Measurements from ENCODE around the gene ZRANB3.
"Not testable (repeated sequence)": the region's sequence is repeated elsewhere in the genome, so short reads cannot be mapped to it uniquely, and the experiment has no call there.

ZRANB3 gene

DNA sequence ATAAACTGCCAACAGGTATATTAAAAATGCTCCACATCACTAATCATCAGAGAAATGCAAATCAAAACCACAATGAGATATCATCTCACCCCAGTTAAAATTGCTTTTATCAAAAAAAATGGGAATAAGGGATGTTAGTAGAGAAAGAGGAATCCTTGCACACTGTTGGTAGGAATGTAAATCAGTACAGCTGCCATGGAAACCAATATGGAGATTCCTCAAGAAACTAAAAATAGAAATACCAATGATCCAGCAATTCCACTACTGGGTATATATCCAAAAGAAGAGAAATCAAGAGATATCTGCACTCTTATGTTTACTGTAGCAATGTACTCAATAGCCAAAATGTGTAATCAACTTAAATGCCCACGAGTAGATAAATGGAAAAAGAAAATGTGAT, 40.6 kb downstream of the ZRANB3 start:
- peaks cover 6% of the 10 kb centered on the region for H3K9me3 ChIP-seq (ENCODE audit: control insufficient read depth, low read length)
- H3K4me3 ChIP-seq (ENCODE audit: extremely low read depth, insufficient read depth, low read length, poor library complexity, severe bottlenecking): no peak overlapping the region
- peaks cover 7% of the 10 kb centered on the region for H3K36me3 ChIP-seq (ENCODE audit: control insufficient read depth, insufficient read depth, low read length)
- WGBS, 2 experiments (ENCODE audit: insufficient coverage in 2 of 2): no CpG with 5 or more reads among the region's 1 CpG
- no peak overlapping the region for H3K27ac ChIP-seq (ENCODE audit: low read depth, low read length, severe bottlenecking)
- H3K4me1 ChIP-seq (ENCODE audit: control insufficient read depth, insufficient read depth, low read length, poor library complexity, severe bottlenecking): no peaks in the 10 kb centered on the region

- Histone ChIP-seq H3K9me3 (ENCODE audit: control insufficient read depth, low read length) (peaks cover 6% of the 10 kb centered on the region), H3K36me3 (ENCODE audit: control insufficient read depth, insufficient read depth, low read length) (peaks cover 7% of the 10 kb centered on the region), H3K4me3 (ENCODE audit: extremely low read depth, insufficient read depth, low read length, poor library complexity, severe bottlenecking) (no peak overlapping the region), H3K27ac (ENCODE audit: low read depth, low read length, severe bottlenecking) (no peak overlapping the region), H3K4me1 (ENCODE audit: control insufficient read depth, insufficient read depth, low read length, poor library complexity, severe bottlenecking) (no peaks in the 10 kb centered on the region)
- 91% methylated on average over 4 of the region's 4 CpGs; no CpG with 5 or more reads in 1 of the 2 experiments for WGBS, 2 experiments (ENCODE audit: insufficient coverage in 2 of 2)
Measured at GRCh38 chr2:135485441-135485840, 45.6 kb downstream of the ZRANB3 start.

DNA sequence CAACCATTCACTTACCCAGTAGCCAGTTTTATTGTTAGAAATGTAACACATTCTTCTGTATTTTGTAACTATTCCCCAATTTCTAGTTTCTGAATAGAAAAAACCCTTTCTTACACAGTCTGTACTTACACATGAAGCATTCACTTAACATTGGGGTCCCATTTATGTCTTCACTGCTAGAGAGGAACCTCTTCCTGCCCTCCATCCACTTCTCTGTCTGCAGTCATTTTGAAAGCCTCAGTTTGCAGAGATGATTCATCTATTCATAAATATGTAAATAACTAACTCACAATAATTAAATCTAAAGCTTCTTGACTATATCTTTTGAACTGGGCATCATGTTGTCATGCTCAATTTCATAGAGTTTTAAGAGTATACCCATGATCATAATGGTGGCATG, 55.9 kb downstream of the ZRANB3 start:
- H3K4me1 ChIP-seq (ENCODE audit: control insufficient read depth, insufficient read depth, low read length, poor library complexity, severe bottlenecking): no peaks in the 10 kb centered on the region
- H3K4me3 ChIP-seq (ENCODE audit: extremely low read depth, insufficient read depth, low read length, poor library complexity, severe bottlenecking): no peak overlapping the region
- no peaks in the 10 kb centered on the region for H3K36me3 ChIP-seq (ENCODE audit: control insufficient read depth, insufficient read depth, low read length)
- H3K9me3 ChIP-seq (ENCODE audit: control insufficient read depth, low read length): no peaks in the 10 kb centered on the region
- H3K27ac ChIP-seq (ENCODE audit: low read depth, low read length, severe bottlenecking): no peak overlapping the region

DNA sequence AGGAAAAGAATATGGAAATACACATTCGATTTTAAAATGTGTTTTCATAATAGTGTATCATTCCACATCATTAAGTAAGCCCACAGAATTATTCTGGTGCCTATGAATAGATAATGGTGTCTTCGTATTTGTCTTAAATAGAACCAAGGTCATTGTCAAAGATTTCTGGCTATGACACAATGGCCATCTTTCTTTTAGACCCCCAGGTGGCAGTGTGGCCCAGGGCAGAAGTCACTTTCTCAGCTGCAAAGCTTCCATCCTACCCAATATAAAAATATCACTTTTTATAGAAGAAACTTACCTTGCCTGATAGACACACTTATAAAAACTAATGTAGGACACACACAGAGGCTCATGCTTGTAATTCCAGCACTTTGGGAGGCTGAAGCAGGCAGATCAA, 57.5 kb downstream of the ZRANB3 start:
- Histone ChIP-seq H3K27ac (ENCODE audit: low read depth, low read length, severe bottlenecking) (no peak overlapping the region), H3K36me3 (ENCODE audit: control insufficient read depth, insufficient read depth, low read length) (no peaks in the 10 kb centered on the region), H3K4me1 (ENCODE audit: control insufficient read depth, insufficient read depth, low read length, poor library complexity, severe bottlenecking) (no peaks in the 10 kb centered on the region), H3K4me3 (ENCODE audit: extremely low read depth, insufficient read depth, low read length, poor library complexity, severe bottlenecking) (no peak overlapping the region), H3K9me3 (ENCODE audit: control insufficient read depth, low read length) (no peaks in the 10 kb centered on the region)
- no CpG with 5 or more reads among the region's 2 CpGs for WGBS, 2 experiments (ENCODE audit: insufficient coverage in 2 of 2)

DNA sequence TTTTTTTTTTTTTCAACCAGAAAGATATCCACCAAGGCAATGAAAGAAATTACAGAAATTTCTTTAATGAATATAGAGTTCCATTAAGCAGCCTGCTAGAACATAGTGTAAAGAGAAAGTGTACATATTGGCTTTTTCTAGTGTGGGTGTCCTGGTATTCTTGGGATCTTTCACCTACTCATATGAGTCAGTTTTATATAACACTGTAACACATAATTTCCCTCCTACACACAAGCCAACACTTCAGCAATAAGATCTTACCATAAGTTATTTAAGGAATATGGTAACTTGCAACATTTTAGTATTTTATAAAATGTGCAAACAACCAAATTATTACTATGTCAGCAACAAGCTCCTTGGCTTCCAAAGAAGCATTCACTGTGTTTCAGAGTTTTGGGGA, 59.9 kb downstream of the ZRANB3 start:
- H3K4me1 ChIP-seq (ENCODE audit: control insufficient read depth, insufficient read depth, low read length, poor library complexity, severe bottlenecking): no peaks in the 10 kb centered on the region
- H3K4me3 ChIP-seq (ENCODE audit: extremely low read depth, insufficient read depth, low read length, poor library complexity, severe bottlenecking): no peak overlapping the region
- no peaks in the 10 kb centered on the region for H3K36me3 ChIP-seq (ENCODE audit: control insufficient read depth, insufficient read depth, low read length)
- H3K9me3 ChIP-seq (ENCODE audit: control insufficient read depth, low read length): no peaks in the 10 kb centered on the region
- no peak overlapping the region for H3K27ac ChIP-seq (ENCODE audit: low read depth, low read length, severe bottlenecking)

GRCh38 chr2:135457279-135457678, 73.7 kb downstream of the ZRANB3 start:
- H3K36me3 ChIP-seq (ENCODE audit: control insufficient read depth, insufficient read depth, low read length): no peaks in the 10 kb centered on the region
- no peaks in the 10 kb centered on the region for H3K4me1 ChIP-seq (ENCODE audit: control insufficient read depth, insufficient read depth, low read length, poor library complexity, severe bottlenecking)
- H3K4me3 ChIP-seq (ENCODE audit: extremely low read depth, insufficient read depth, low read length, poor library complexity, severe bottlenecking): no peak overlapping the region
- H3K9me3 ChIP-seq (ENCODE audit: control insufficient read depth, low read length): peaks cover 5% of the 10 kb centered on the region
- no peak overlapping the region for H3K27ac ChIP-seq (ENCODE audit: low read depth, low read length, severe bottlenecking)

- Histone ChIP-seq H3K4me3 (ENCODE audit: extremely low read depth, insufficient read depth, low read length, poor library complexity, severe bottlenecking) (no peak overlapping the region), H3K4me1 (ENCODE audit: control insufficient read depth, insufficient read depth, low read length, poor library complexity, severe bottlenecking) (no peaks in the 10 kb centered on the region), H3K36me3 (ENCODE audit: control insufficient read depth, insufficient read depth, low read length) (no peaks in the 10 kb centered on the region), H3K27ac (ENCODE audit: low read depth, low read length, severe bottlenecking) (no peak overlapping the region), H3K9me3 (ENCODE audit: control insufficient read depth, low read length) (peaks cover 5% of the 10 kb centered on the region)
- no CpG with 5 or more reads among the region's 1 CpG for WGBS, 2 experiments (ENCODE audit: insufficient coverage in 2 of 2)
Measured at GRCh38 chr2:135456835-135457234, 74.2 kb downstream of the ZRANB3 start.

GRCh38 chr2:135456431-135456830, 74.6 kb downstream of the ZRANB3 start:
- H3K4me3 ChIP-seq (ENCODE audit: extremely low read depth, insufficient read depth, low read length, poor library complexity, severe bottlenecking): no peak overlapping the region
- peaks cover 6% of the 10 kb centered on the region for H3K9me3 ChIP-seq (ENCODE audit: control insufficient read depth, low read length)
- H3K4me1 ChIP-seq (ENCODE audit: control insufficient read depth, insufficient read depth, low read length, poor library complexity, severe bottlenecking): no peaks in the 10 kb centered on the region
- no peak overlapping the region for H3K27ac ChIP-seq (ENCODE audit: low read depth, low read length, severe bottlenecking)
- H3K36me3 ChIP-seq (ENCODE audit: control insufficient read depth, insufficient read depth, low read length): no peaks in the 10 kb centered on the region
- WGBS, 2 experiments (ENCODE audit: insufficient coverage in 2 of 2): 86 to 100% methylated on average over 1 of the region's 2 CpGs

GRCh38 chr2:135454608-135455007, 76.4 kb downstream of the ZRANB3 start:
- no peaks in the 10 kb centered on the region for H3K36me3 ChIP-seq (ENCODE audit: control insufficient read depth, insufficient read depth, low read length)
- WGBS, 2 experiments (ENCODE audit: insufficient coverage in 2 of 2): no CpG with 5 or more reads among the region's 1 CpG
- H3K4me1 ChIP-seq (ENCODE audit: control insufficient read depth, insufficient read depth, low read length, poor library complexity, severe bottlenecking): no peaks in the 10 kb centered on the region
- no peak overlapping the region for H3K27ac ChIP-seq (ENCODE audit: low read depth, low read length, severe bottlenecking)
- peaks cover 9% of the 10 kb centered on the region for H3K9me3 ChIP-seq (ENCODE audit: control insufficient read depth, low read length)
- H3K4me3 ChIP-seq (ENCODE audit: extremely low read depth, insufficient read depth, low read length, poor library complexity, severe bottlenecking): no peak overlapping the region

DNA sequence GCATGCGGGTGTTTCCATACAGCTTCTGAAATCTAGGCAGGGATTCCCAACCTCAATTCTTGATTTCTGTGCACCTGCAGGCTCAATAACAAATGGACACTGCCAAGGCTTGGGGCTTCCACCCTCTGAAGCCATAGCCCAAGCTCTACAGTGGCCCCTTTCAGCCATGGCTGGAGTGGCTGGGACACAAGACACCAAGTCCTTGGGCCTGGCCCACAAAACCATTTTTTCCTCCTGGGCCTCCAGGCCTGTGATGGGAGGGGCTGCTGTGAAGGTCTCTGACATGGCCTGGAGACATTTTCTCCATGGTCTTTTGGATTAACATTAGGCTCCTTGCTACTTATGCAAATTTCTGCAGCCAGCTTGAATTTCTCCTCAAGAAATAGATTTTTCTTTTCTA, 78.0 kb downstream of the ZRANB3 start:
- 100% methylated on average over 1 of the region's 1 CpG for WGBS, 2 experiments (ENCODE audit: insufficient coverage in 2 of 2)
- not testable (repeated sequence) for H3K9me3 ChIP-seq (ENCODE audit: control insufficient read depth, low read length); H3K36me3 ChIP-seq (ENCODE audit: control insufficient read depth, insufficient read depth, low read length); H3K4me3 ChIP-seq (ENCODE audit: extremely low read depth, insufficient read depth, low read length, poor library complexity, severe bottlenecking); H3K4me1 ChIP-seq (ENCODE audit: control insufficient read depth, insufficient read depth, low read length, poor library complexity, severe bottlenecking); H3K27ac ChIP-seq (ENCODE audit: low read depth, low read length, severe bottlenecking)

DNA sequence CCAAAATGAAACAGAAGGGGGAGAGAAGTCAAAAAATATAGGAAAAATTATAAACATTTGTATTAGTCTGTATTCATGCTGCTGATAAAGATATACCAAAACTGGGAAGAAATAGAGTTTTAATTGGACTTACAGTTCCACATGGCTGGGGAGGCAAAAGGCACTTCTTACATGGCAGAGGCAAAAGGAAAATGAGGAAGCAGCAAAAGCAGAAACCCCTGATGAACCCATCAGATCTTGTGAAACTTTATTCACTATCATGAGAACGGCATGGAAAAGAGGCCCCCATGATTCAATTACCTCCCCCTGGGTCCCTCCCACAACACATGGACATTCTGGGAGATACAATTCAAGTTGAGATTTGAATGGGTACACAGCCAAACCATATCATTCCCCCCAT, 79.1 kb downstream of the ZRANB3 start:
- Histone ChIP-seq H3K4me1 (ENCODE audit: control insufficient read depth, insufficient read depth, low read length, poor library complexity, severe bottlenecking) (no peaks in the 10 kb centered on the region), H3K27ac (ENCODE audit: low read depth, low read length, severe bottlenecking) (no peak overlapping the region), H3K4me3 (ENCODE audit: extremely low read depth, insufficient read depth, low read length, poor library complexity, severe bottlenecking) (no peak overlapping the region), H3K9me3 (ENCODE audit: control insufficient read depth, low read length) (peaks cover 9% of the 10 kb centered on the region), H3K36me3 (ENCODE audit: control insufficient read depth, insufficient read depth, low read length) (no peaks in the 10 kb centered on the region)
- 100% methylated on average over 1 of the region's 1 CpG; no CpG with 5 or more reads in 1 of the 2 experiments for WGBS, 2 experiments (ENCODE audit: insufficient coverage in 2 of 2)

DNA sequence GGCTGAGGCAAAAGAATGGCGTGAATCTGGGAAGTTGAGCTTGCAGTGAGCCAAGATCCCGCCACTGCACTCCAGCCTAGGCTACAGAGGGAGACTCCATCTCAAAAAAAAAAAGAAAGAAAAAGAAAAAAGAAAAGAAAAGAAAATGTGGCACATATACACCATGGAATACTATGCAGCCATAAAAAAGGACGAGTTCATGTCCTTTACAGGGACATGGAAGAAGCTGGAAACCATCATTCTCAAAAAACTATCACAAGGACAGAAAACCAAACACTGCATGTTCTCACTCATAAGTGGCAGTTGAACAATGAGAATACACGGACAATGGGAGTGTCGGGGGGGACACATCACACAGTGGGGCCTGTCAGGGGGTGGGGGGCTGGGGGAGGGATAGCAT, 88.0 kb downstream of the ZRANB3 start:
- WGBS, 2 experiments (ENCODE audit: insufficient coverage in 2 of 2): 100% methylated on average over 1 of the region's 5 CpGs; no CpG with 5 or more reads in 1 of the 2 experiments
- H3K4me3 ChIP-seq (ENCODE audit: extremely low read depth, insufficient read depth, low read length, poor library complexity, severe bottlenecking); H3K4me1 ChIP-seq (ENCODE audit: control insufficient read depth, insufficient read depth, low read length, poor library complexity, severe bottlenecking); H3K36me3 ChIP-seq (ENCODE audit: control insufficient read depth, insufficient read depth, low read length); H3K27ac ChIP-seq (ENCODE audit: low read depth, low read length, severe bottlenecking); H3K9me3 ChIP-seq (ENCODE audit: control insufficient read depth, low read length): not testable (repeated sequence)

Measured in mesodermal cell (in vitro differentiated cells).